Uterus (tissue), 4 donors: ENCODE measurements around the gene PFDN2. TPM values are rescaled to one million over a fixed set of nuclear protein-coding genes. Genes with fewer than 3 reads are reported as not detected.

ENCODE experiments used
- DNase-seq, 2 donors: peaks; one replicate each; pipeline ENCODE4 v3.0.0-alpha.2; 2019 to 2020
- H3K27ac ChIP-seq, 2 donors: fragments of 200-600 bp; sonication (generic); 1 replicate in 1 of 2; 2 replicates in 1 of 2; pipeline ENCODE4 v1.5.1; 2016 to 2018
- H3K27me3 ChIP-seq, 2 donors: fragments of 200-600 bp; sonication (generic); one replicate each; pipeline ENCODE4 v1.5.1; 2018 to 2019; ENCODE audit warnings: control low read depth in 1 of 2
- H3K36me3 ChIP-seq, 2 donors: fragments of 200-600 bp; sonication (generic); one replicate each; pipeline ENCODE4 v1.5.1; 2019; ENCODE audit warnings: control low read depth in 1 of 2
- H3K4me1 ChIP-seq, 2 donors: fragments of 200-600 bp; sonication (generic); one replicate each; pipeline ENCODE4 v1.5.1; 2018 to 2019; ENCODE audit warnings: control low read depth in 1 of 2
- H3K4me3 ChIP-seq, 2 donors: fragments of 200-600 bp; sonication (generic); 1 replicate in 1 of 2; 2 replicates in 1 of 2; pipeline ENCODE4 v1.5.1; 2018 to 2019; ENCODE audit warnings: mild to moderate bottlenecking in 1 of 2
- H3K9me3 ChIP-seq, 2 donors: fragments of 200-600 bp; sonication (generic); one replicate each; pipeline ENCODE4 v1.5.1; 2019; ENCODE audit warnings: control low read depth in 1 of 2
- POLR2A ChIP-seq, 2 donors: fragments of 450-650 bp; IDR thresholded peaks; one replicate each; pipeline ENCODE4 v1.6.1; 2016; ENCODE audit warnings: antibody characterized with exemption in 2 of 2, mild to moderate bottlenecking in 1 of 2, moderate library complexity in 1 of 2
- intact Hi-C: fragments of 100-400 bp; cut with DNase I; formaldehyde crosslinking; loops from one replicate; pipeline ENCODE4 v1.15.1; 2023; ENCODE audit warnings: low total_unique reads
- total RNA-seq, 4 donors: library from RNA; depleted of rRNA in 3 of 4; stranded (reverse); fragments of >200 nt in 3 of 4; gene quantifications; one replicate each; pipeline versions ENCODE4 v1.1.0 to v1.2.4, GENCODE V29; 2014 to 2023
- TF ChIP-seq, protein P1 (sequence below), 4 experiments: fragments of 200-600 bp in 2 of 4; fragments of 450-650 bp in 2 of 4; sonication (generic) in 2 of 4; IDR thresholded peaks; one replicate each; pipeline ENCODE4 v1.5.1; 2016 to 2019; ENCODE audit warnings: antibody characterized with exemption in 4 of 4, mild to moderate bottlenecking in 2 of 4, moderate library complexity in 1 of 4
- donor health status: DM: yes; HTN: yes; CAD: no.

Gene PFDN2
- total RNA-seq, 4 donors from 2014 or later: 3.3 to 38.9 (median 29.8) TPM

DNA sequence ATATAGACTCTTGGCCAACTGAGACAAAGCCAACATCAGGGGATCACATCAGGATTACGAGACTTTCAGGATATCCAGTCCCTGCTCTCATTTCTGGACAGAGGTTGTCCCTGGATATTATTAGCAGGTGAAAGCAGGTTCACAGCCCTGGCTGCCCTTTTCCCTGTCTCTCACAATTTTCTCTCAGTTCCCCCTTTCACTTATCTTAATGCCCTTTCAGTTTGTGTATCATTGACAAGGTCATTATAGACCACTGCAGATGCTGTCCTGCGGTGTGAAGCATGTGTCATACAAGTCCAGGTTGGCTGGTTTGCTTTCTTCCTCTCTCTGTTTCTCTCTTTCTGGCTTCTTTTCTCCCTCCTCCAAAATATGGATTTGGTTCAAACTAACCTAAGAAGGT is 21.8 kb downstream of the PFDN2 start:
- Histone ChIP-seq H3K9me3 (no peaks in the 10 kb centered on the region), H3K27me3 (no peaks in the 10 kb centered on the region), H3K4me3 (no peak overlapping the region), H3K36me3 (no peaks in the 10 kb centered on the region), H3K4me1 (peaks cover 0 to 5% of the 10 kb centered on the region in 2 donors), H3K27ac (no peak overlapping the region)
- intact Hi-C loops: no loop called here
- no peak for DNase-seq
- TF ChIP-seq, protein P1, sequence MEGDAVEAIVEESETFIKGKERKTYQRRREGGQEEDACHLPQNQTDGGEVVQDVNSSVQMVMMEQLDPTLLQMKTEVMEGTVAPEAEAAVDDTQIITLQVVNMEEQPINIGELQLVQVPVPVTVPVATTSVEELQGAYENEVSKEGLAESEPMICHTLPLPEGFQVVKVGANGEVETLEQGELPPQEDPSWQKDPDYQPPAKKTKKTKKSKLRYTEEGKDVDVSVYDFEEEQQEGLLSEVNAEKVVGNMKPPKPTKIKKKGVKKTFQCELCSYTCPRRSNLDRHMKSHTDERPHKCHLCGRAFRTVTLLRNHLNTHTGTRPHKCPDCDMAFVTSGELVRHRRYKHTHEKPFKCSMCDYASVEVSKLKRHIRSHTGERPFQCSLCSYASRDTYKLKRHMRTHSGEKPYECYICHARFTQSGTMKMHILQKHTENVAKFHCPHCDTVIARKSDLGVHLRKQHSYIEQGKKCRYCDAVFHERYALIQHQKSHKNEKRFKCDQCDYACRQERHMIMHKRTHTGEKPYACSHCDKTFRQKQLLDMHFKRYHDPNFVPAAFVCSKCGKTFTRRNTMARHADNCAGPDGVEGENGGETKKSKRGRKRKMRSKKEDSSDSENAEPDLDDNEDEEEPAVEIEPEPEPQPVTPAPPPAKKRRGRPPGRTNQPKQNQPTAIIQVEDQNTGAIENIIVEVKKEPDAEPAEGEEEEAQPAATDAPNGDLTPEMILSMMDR (IDR thresholded peaks at IDR 0.05): no peak
- TF ChIP-seq POLR2A (IDR thresholded peaks at IDR 0.05): no peak

DNA sequence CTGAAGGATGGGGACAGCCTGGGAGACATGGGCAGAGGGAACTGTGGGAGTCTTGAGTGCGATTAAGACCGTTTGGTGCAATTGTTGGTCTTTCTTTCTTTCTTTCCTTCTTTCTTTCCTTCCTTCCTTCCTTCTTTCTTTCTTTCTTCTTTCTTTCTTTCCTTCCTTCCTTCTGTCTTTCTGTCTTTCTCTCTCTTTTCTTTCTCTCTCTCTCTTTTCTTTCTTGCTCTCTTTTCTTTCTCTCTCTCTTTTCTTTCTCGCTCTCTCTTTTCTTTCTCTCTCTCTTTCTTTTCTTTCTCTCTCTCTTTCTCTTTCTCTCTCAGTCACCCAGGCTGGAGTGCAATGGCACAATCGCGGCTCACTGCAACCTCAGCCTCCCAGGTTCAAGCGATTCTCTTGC is 22.6 kb downstream of the PFDN2 start:
- TF ChIP-seq POLR2A (IDR thresholded peaks at IDR 0.05): no peak
- TF ChIP-seq, protein P1 (IDR thresholded peaks at IDR 0.05): no peak
- intact Hi-C loops: no loop called here
- no peaks in the 10 kb centered on the region for H3K36me3 ChIP-seq
- H3K27ac ChIP-seq: no peak overlapping the region
- no peak overlapping the region for H3K4me3 ChIP-seq
- H3K27me3 ChIP-seq: no peaks in the 10 kb centered on the region
- no peak for DNase-seq
- peaks cover 0 to 5% of the 10 kb centered on the region in 2 donors for H3K4me1 ChIP-seq
- H3K9me3 ChIP-seq: no peaks in the 10 kb centered on the region

DNA sequence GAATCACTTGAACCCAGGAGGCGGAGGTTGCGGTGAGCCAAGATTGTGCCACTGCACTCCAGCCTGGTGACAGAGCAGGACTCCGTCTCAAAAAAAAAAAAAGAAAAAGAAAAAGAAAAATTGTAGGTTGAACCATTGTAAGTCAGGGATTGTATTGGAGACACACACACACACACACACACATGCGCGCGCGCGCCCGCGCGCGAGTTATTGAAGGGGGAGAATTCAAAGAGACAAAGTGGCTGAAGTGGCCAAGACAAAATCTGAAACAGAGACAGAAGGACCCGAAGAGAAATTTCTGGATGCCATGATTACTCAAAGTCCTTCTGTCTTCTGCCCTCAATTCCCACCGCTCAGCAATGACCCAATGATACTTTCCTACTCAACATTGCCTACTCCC is 23.4 kb downstream of the PFDN2 start:
- no peak for DNase-seq
- Histone ChIP-seq H3K4me1 (peaks cover 0 to 5% of the 10 kb centered on the region in 2 donors), H3K9me3 (no peaks in the 10 kb centered on the region), H3K36me3 (no peaks in the 10 kb centered on the region), H3K27me3 (no peaks in the 10 kb centered on the region), H3K4me3 (no peak overlapping the region), H3K27ac (no peak overlapping the region)
- TF ChIP-seq, protein P1 (IDR thresholded peaks at IDR 0.05): no peak
- no peak for TF ChIP-seq POLR2A (IDR thresholded peaks at IDR 0.05)
- intact Hi-C loops: no loop called here

DNA sequence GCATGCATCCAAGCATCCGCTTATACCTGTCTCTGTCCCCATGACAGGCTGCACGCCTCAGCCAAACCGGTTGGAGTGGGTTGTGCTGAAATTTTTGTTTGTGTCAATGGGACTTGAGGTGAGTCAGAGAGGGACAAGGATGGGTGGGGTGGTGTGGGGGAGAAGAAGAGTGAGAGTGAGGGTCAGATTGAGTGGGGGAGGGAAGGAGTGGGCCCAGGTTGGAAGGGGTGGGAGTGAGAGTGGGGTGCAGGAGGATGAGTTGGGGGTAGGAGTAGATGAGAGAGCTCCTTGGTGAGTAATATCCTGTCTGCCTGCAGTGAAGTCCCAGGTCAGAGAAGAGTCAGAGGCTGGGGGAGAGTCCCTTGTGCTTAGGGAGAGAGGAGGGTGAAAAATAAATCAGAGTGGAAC is 25.2 kb downstream of the PFDN2 start:
- TF ChIP-seq, protein P1 (IDR thresholded peaks at IDR 0.05): no peak
- no peak for TF ChIP-seq POLR2A (IDR thresholded peaks at IDR 0.05)

DNA sequence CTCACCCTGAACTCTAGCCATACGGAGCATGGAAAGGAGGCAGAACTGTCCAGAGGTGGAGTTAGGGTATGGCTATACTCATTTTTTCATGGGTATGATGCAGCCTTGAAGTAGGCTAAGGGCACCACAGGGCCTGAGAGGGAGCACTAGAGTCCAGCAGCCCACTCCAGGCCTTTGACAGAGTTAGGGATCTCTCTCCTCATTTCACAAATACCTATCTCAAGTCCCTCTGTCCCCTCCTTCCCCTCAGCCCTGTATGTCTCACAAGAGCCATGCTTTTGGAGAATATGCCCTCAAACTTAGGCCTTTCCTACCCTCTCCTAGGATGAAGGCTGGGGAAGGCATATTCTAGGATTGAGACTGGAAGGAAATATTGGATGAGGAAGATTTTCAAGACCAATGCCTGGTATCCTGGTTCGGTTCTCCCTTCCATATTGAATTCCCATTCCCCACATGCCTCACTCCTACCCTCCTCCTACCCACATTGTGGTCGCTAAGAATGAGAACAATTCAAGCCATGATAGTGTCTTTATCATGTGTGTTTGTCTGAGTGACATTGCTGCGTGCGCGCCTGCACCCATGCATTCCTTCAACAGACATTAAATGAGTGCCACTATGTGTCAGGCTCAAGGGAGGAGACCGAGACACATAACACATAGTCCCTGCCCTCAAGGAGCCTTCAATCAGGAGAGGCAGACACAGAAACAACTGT is 25.9 kb downstream of the PFDN2 start:
- no peak overlapping the region for H3K4me3 ChIP-seq
- intact Hi-C loops: no loop called here
- DNase-seq: no peak
- H3K36me3 ChIP-seq: no peaks in the 10 kb centered on the region
- no peaks in the 10 kb centered on the region for H3K27me3 ChIP-seq
- no peaks in the 10 kb centered on the region for H3K9me3 ChIP-seq
- H3K27ac ChIP-seq: no peak overlapping the region
- TF ChIP-seq, protein P1 (IDR thresholded peaks at IDR 0.05): no peak
- TF ChIP-seq POLR2A (IDR thresholded peaks at IDR 0.05): no peak
- no peaks in the 10 kb centered on the region for H3K4me1 ChIP-seq

More for the DNA sequence above, 25.2 kb downstream of the PFDN2 start:
- intact Hi-C loops: no loop called here
- no peak overlapping the region for H3K4me3 ChIP-seq
- H3K9me3 ChIP-seq: no peaks in the 10 kb centered on the region
- H3K4me1 ChIP-seq: no peaks in the 10 kb centered on the region
- H3K36me3 ChIP-seq: no peaks in the 10 kb centered on the region
- H3K27me3 ChIP-seq: no peaks in the 10 kb centered on the region
- DNase-seq: no peak
- H3K27ac ChIP-seq: no peak overlapping the region
